HFFc6 (cell line): ENCODE results near the gene SCUBE3. TPM values are rescaled to one million over a fixed set of nuclear protein-coding genes. Genes with fewer than 3 reads are reported as not detected.

Experiments used
- DNase-seq: peaks from one replicate; pipeline ENCODE4 v3.0.0-alpha.2; 2018
- H3K27ac Mint-ChIP-seq: 2 replicates; pipeline ENCODE4 v1.8.0; 2020; ENCODE audit warnings: mild to moderate bottlenecking, mixed read lengths
- H3K27me3 Mint-ChIP-seq: 2 replicates; pipeline ENCODE4 v1.8.0; 2021; ENCODE audit warnings: mild to moderate bottlenecking, moderate library complexity, mixed read lengths; ENCODE audit not compliant: insufficient read depth
- H3K36me3 Mint-ChIP-seq: 2 replicates; pipeline ENCODE4 v1.8.0; 2021; ENCODE audit warnings: low read depth, mixed read lengths
- H3K4me1 Mint-ChIP-seq: 2 replicates; pipeline ENCODE4 v1.8.0; 2020; ENCODE audit warnings: low read depth, mixed read lengths
- H3K4me3 Mint-ChIP-seq: 2 replicates; pipeline ENCODE4 v1.8.0; 2020; ENCODE audit warnings: mild to moderate bottlenecking, moderate library complexity, mixed read lengths
- H3K9me3 Mint-ChIP-seq: 2 replicates; pipeline ENCODE4 v1.8.0; 2020; ENCODE audit warnings: mild to moderate bottlenecking, mixed read lengths
- CTCF ChIP-seq: fragments of 200-600 bp; sonication (generic); IDR thresholded peaks from 2 replicates; pipeline ENCODE4 v1.5.0; 2021; ENCODE audit warnings: antibody characterized with exemption, mild to moderate bottlenecking
- total RNA-seq, 6 experiments: library from RNA; stranded (reverse); fragmentation: NEBNext Ultra II Directional; extraction: Animal tissue kit (Norgen Biotek cat#: 25700); gene quantifications; 2 replicates in 1 of 6; 3 replicates in 5 of 6; pipeline ENCODE4 v1.2.3, GENCODE V29; 2021

SCUBE3 gene
- total RNA-seq, 6 experiments from 2014 or later, result 37.0 to 75.0 (median 44.3) TPM

GRCh38 chr6:35299674-35300073, 85.9 kb downstream of the SCUBE3 start:
- no peaks in the 10 kb centered on the region for H3K9me3 Mint-ChIP-seq
- H3K4me1 Mint-ChIP-seq, result peaks cover 25% of the 10 kb centered on the region
- H3K4me3 Mint-ChIP-seq, result no peak overlapping the region
- H3K27me3 Mint-ChIP-seq, result no peaks in the 10 kb centered on the region
- H3K36me3 Mint-ChIP-seq, result no peaks in the 10 kb centered on the region
- no peak for TF ChIP-seq CTCF
- H3K27ac Mint-ChIP-seq, result no peak overlapping the region
- no peak for DNase-seq

GRCh38 chr6:35300848-35301247, 87.1 kb downstream of the SCUBE3 start:
- H3K9me3 Mint-ChIP-seq, result no peaks in the 10 kb centered on the region
- H3K27me3 Mint-ChIP-seq, result no peaks in the 10 kb centered on the region
- H3K4me3 Mint-ChIP-seq, result no peak overlapping the region
- TF ChIP-seq CTCF, result no peak
- no peaks in the 10 kb centered on the region for H3K36me3 Mint-ChIP-seq
- DNase-seq, result no peak
- no peak overlapping the region for H3K27ac Mint-ChIP-seq
- peaks cover 25% of the 10 kb centered on the region for H3K4me1 Mint-ChIP-seq

Other genes with a start within 250 kb of the SCUBE3 start
- under 1 TPM; 0.31 to 0.70 (median 0.37) TPM for gene TCP11, start 72.6 kb upstream of the SCUBE3 start, total RNA-seq
- 10 to 100 TPM; 12.7 to 17.1 (median 16.4) TPM for gene ZNF76, start 45.8 kb downstream of the SCUBE3 start, total RNA-seq
- 1 to 10 TPM; 2.8 to 4.8 (median 3.6) TPM for gene DEF6, start 83.9 kb downstream of the SCUBE3 start, total RNA-seq
- gene PPARD, start 128.6 kb downstream of the SCUBE3 start, total RNA-seq, result 10 to 100 TPM; 39.0 to 46.4 (median 41.2) TPM
- gene FANCE, start 238.4 kb downstream of the SCUBE3 start, total RNA-seq, result 10 to 100 TPM in 1 of 6 experiments, 1 to 10 TPM in 5; 7.2 to 10.7 (median 9.2) TPM